ENCODE data around the gene PSORS1C1. TPM values are rescaled to one million over a fixed set of nuclear protein-coding genes. Genes with fewer than 3 reads are reported as not detected.

PSORS1C1 gene
- total and polyA plus RNA-seq, 10 donors = 0.11 to 3.4 (median 0.76) TPM; not detected in 3

GRCh38 chr6:31128093-31128676 lies 13.6 kb downstream of the PSORS1C1 start:
- TF ChIP-seq POLR2AphosphoS5 (IDR thresholded peaks at IDR 0.05) (no peak), CTCF (IDR thresholded peaks at IDR 0.05 in 8 of 11, conservative IDR thresholded peaks at IDR 0.05 in 3 of 11) (peak; percentile 29 to 89 (median 81))
- 5 to 12% (median 10%) methylated on average over 8 of the region's 8 CpGs for WGBS, 5 donors
- H3K4me3 ChIP-seq = no peak overlapping the region
- H3K4me1 ChIP-seq = peaks cover 0 to 5% (median 0%) of the 10 kb centered on the region in 6 donors
- peak; percentile 82 for DNase-seq
- no peak overlapping the region for H3K27ac ChIP-seq
- peaks cover 0 to 5% (median 0%) of the 10 kb centered on the region in 7 donors for H3K27me3 ChIP-seq (replicated peaks in 1 of 7)
- intact Hi-C loops (cut with DNase I; ENCODE audit: low total_unique reads) = no loop called here
- H3K36me3 ChIP-seq = no peaks in the 10 kb centered on the region
- no peaks in the 10 kb centered on the region for H3K9me3 ChIP-seq

- intact Hi-C loops (cut with DNase I; ENCODE audit: low total_unique reads) = no loop called here
- Histone ChIP-seq H3K9me3 (no peaks in the 10 kb centered on the region), H3K27me3 (replicated peaks in 1 of 7) (peaks cover 0 to 5% (median 0%) of the 10 kb centered on the region in 7 donors), H3K4me3 (no peak overlapping the region), H3K36me3 (no peaks in the 10 kb centered on the region), H3K27ac (no peak overlapping the region), H3K4me1 (peaks cover 0 to 5% (median 0%) of the 10 kb centered on the region in 6 donors)
- no peak for DNase-seq
- WGBS, 5 donors = 58 to 88% (median 78%) methylated on average over 4 of the region's 4 CpGs
- TF ChIP-seq POLR2AphosphoS5 (IDR thresholded peaks at IDR 0.05) (no peak), POLR2A (IDR thresholded peaks at IDR 0.05) (no peak), CTCF (IDR thresholded peaks at IDR 0.05 in 8 of 11, conservative IDR thresholded peaks at IDR 0.05 in 3 of 11) (no peak)
Measured at GRCh38 chr6:31129130-31129529, 14.5 kb downstream of the PSORS1C1 start.

GRCh38 chr6:31130751-31131150 lies 16.2 kb downstream of the PSORS1C1 start:
- H3K27me3 ChIP-seq (replicated peaks in 1 of 7) = peaks cover 0 to 5% (median 0%) of the 10 kb centered on the region in 7 donors
- no peaks in the 10 kb centered on the region for H3K36me3 ChIP-seq
- no peak overlapping the region for H3K4me3 ChIP-seq
- intact Hi-C loops (cut with DNase I; ENCODE audit: low total_unique reads) = no loop called here
- no peak for DNase-seq
- H3K4me1 ChIP-seq = peaks cover 0 to 5% (median 0%) of the 10 kb centered on the region in 6 donors
- TF ChIP-seq POLR2A (IDR thresholded peaks at IDR 0.05) = no peak
- TF ChIP-seq POLR2AphosphoS5 (IDR thresholded peaks at IDR 0.05) = no peak
- no peak for TF ChIP-seq CTCF (IDR thresholded peaks at IDR 0.05 in 8 of 11, conservative IDR thresholded peaks at IDR 0.05 in 3 of 11)
- no peak overlapping the region for H3K27ac ChIP-seq
- H3K9me3 ChIP-seq = no peaks in the 10 kb centered on the region
- 84 to 96% (median 93%) methylated on average over 3 of the region's 3 CpGs for WGBS, 5 donors

- intact Hi-C loops (cut with DNase I; ENCODE audit: low total_unique reads) = no loop called here
Measured at GRCh38 chr6:31131595-31131994, 17.0 kb downstream of the PSORS1C1 start.

More at GRCh38 chr6:31131595-31131994, 17.0 kb downstream of the PSORS1C1 start:
- 77 to 97% (median 90%) methylated on average over 3 of the region's 3 CpGs for WGBS, 5 donors
- Histone ChIP-seq H3K27me3 (replicated peaks in 1 of 7) (peaks cover 0 to 5% (median 0%) of the 10 kb centered on the region in 7 donors), H3K9me3 (no peaks in the 10 kb centered on the region), H3K4me3 (no peak overlapping the region), H3K27ac (no peak overlapping the region), H3K4me1 (peaks cover 0 to 5% (median 0%) of the 10 kb centered on the region in 6 donors), H3K36me3 (no peaks in the 10 kb centered on the region)
- TF ChIP-seq POLR2A (IDR thresholded peaks at IDR 0.05) (no peak), POLR2AphosphoS5 (IDR thresholded peaks at IDR 0.05) (no peak), CTCF (IDR thresholded peaks at IDR 0.05 in 8 of 11, conservative IDR thresholded peaks at IDR 0.05 in 3 of 11) (no peak)
- DNase-seq = no peak

Data from spleen (tissue), 11 donors.